CMK (cell line): ENCODE data around the gene PGAM2.
"Not testable (repeated sequence)": the region's sequence is repeated elsewhere in the genome, so short reads cannot be mapped to it uniquely, and the experiment has no call there.

Source experiments
- DNase-seq: peaks from one replicate; pipeline ENCODE4 v3.0.0-alpha.2; 2010; ENCODE audit warnings: low read depth

The PGAM2 gene

DNA sequence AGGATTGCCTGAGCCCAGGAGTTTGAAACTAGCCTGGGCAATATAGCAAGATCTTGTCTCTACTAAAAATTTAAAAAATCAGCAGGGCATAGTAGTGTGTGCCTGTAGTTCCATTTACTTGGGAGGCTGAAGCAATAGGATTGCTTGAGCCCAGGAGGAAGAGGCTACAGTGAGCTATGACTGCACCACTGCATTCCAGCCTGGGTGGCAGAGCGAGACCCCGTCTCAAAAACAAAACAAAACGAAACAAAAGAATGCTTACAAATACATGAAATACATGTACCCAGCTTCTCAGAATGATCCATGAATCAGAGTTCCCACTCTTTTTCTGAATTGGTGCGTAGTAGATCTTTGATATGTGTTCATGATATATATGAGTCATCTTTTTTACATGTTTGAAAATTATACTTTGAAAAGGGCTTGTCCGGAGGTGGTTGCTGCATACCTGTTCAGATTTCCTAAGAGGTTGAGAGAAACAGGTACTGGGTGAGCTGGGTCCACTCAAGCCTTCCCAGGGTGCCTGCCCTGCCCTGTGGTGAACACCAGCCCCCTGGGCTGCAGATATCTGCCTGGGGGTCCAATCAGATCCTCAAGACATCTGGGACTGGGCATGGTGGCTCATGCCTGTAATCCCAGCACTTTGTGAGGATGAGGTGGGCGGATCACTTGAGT lies 42.4 kb downstream of the PGAM2 start:
- DNase-seq: not testable (repeated sequence)

DNA sequence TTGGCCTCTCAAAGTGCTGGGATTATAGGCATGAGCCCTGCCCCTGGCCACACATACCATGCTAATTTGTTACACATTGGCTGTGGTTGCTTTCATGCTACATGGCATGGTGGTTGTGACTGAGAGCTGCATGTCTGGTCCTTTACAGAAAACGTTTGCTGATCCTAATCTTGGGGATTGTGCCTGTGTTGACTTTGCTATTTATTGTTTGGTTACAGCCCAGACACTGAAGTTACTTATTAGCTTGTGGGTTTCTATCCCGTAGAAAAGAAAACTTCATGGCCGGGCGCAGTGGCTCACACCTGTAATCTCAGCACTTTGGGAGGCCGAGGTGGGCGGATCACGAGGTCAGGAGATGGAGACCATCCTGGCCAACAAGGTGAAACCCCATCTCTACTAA lies 43.3 kb downstream of the PGAM2 start:
- DNase-seq: not testable (repeated sequence)

DNA sequence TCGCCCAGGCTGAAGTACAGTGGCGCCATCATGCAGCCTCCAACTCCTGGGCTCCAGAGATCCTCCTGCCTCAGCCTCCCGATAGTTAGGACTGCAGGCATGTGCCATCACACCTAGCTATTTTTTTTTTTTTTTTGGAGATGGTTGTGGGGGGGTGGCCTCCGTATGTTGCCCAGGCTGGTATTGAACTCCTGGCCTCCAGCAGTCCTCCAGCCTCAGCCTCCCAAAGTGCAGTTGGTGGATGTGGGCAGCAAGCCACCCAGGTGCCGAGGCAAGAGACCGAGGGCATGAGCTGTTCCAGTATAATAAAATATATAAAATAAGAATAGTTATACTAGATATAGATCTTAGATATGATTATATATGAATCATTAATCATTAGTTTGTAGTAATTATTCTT lies 45.5 kb downstream of the PGAM2 start:
- DNase-seq: not testable (repeated sequence)

DNA sequence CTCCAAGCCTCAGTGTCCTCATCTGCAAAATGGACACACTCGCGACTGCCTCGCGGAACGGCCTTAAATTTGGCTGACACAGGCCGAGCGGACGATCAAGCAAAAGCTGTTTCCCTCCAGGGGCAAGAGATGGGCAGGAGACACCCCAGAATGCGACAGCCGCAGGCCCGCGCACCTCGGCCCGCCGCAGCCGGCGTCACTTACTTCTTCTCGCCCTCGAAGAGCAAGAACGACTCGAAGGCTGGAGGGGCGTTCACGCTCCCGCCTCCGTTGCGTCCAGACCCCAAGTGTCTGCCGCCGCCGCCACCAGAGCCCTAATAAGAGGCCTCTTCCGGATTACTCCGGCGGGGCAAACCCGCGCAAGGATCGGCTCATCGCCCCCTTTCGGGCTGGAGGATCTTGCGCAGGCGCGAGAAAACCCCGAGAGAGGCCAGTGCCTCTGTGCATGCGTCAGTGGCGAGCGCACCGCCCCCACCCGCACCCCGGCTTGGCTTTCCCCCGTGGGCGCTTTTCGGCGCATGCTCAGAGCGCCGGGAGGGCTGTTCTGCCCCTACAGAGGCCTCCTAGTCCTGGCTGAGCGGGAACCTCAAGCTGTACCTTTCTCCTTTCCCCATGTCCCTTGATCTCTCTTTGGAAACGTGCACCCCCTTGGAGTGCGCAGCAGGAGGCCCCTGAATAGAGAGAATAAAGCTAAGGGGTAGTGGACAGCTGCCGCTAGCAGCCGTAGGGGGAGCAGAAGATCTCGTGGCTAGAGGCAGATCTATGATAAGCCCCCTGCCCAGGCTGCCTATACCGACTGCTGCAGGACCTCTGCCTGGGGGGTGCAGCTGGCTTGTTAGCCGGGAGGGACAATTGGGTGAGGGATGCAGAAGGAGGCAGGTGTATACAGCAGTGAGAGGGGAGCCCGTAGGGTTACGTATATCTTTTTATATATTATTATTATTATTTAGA lies 46.2 kb downstream of the PGAM2 start:
- DNase-seq: peak; percentile 83

DNA sequence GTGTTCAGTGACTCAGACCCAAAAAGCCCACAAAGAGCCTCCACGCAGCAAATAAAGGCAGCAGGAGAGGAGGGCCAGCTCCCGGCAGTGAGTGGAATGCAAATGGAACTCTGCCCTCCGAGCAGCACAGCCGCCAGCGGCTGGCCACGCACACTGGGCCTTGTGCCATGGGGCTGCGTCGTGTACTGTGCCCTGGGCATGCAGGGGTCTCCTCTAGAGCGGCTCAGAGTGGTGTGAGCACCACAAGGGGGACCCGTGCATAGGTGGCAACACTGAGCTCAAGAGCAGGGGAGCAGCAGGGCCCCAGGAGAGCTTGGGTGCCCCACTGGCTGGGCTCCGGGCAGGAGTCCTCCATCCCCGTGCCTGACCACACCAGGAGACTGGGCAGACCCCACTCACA lies 50.3 kb downstream of the PGAM2 start:
- DNase-seq: not testable (repeated sequence)
